HAP-1 (cell line): ENCODE results near the gene MCM3.

Experiments
- DNase-seq, 2 experiments: peaks; one replicate each; pipeline ENCODE4 v3.0.0-alpha.2; 2016 to 2020; ENCODE audit warnings: low spot score in 2 of 2
- H3K27me3 ChIP-seq: fragments of 250-450 bp; sonication (Bioruptor Pico); 2 replicates; pipeline ENCODE4 v1.5.1; 2020; ENCODE audit warnings: low read depth, mild to moderate bottlenecking, moderate library complexity
- H3K36me3 ChIP-seq: fragments of 250-450 bp; sonication (Bioruptor Pico); replicated peaks from 2 replicates; pipeline ENCODE4 v1.5.1; 2020; ENCODE audit warnings: mild to moderate bottlenecking
- H3K4me1 ChIP-seq: fragments of 250-450 bp; sonication (Bioruptor Pico); 2 replicates; pipeline ENCODE4 v1.5.1; 2020; ENCODE audit warnings: mild to moderate bottlenecking
- H3K4me3 ChIP-seq: fragments of 250-450 bp; sonication (Bioruptor Pico); 2 replicates; pipeline ENCODE4 v1.5.1; 2020; ENCODE audit warnings: mild to moderate bottlenecking, moderate library complexity
- H3K9me3 ChIP-seq: fragments of 250-450 bp; sonication (Bioruptor Pico); 2 replicates; pipeline ENCODE4 v1.5.1; 2020; ENCODE audit warnings: mild to moderate bottlenecking, moderate library complexity
- in situ Hi-C: fragments of 300-500 bp; cut with MboI; formaldehyde crosslinking; loops from 3 replicates; pipeline ENCODE4 v1.14.3; 2020; ENCODE audit warnings: low sequenced_read_pairs, inconsistent platforms, mixed read lengths

MCM3 gene

DNA sequence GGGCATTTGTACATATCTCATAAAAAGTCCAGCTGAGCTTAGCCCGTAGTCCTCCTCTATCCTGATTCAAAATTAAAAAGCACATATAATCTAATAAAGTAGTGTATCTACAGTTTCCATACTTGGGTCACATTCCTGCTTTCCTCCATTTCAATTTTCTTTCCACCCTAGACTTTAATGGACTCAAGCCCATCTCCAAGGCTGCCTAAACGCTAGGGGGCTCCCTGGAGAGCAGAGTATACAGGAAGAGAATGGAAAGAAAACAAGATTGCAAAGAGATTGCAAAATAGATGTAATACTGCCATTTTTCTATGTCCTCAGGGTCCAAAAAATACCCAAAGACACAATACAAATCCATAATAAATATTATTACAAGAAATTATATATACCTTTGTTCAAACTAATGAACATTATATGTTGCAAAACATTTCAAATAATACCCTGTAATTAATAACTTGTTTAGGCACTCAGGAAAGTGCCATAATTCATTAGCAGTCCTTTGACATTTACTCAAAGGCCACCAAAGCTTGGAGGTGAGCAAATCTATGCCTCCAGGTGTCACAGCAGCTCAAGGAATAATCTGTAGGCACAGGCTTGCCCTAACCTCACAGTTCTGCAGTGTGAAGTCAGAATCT lies 2.4 kb upstream of the MCM3 start:
- H3K4me1 ChIP-seq, result peaks cover 9% of the 10 kb centered on the region
- no peaks in the 10 kb centered on the region for H3K27me3 ChIP-seq
- no peaks in the 10 kb centered on the region for H3K9me3 ChIP-seq
- H3K4me3 ChIP-seq, result no peak overlapping the region
- peak; percentile 66 to 88 for DNase-seq
- peaks cover 14% of the 10 kb centered on the region for H3K36me3 ChIP-seq
- in situ Hi-C loops, result loop anchor here (5.0 to 25.0 kb wide), 2 partner anchors 110 to 375 kb away; partner anchors contain the start of gene TMEM14A

GRCh38 chr6:52285177-52286068 lies 881 bp upstream of the MCM3 start:
- in situ Hi-C loops, result loop anchor here (5.0 to 25.0 kb wide), 2 partner anchors 112 to 377 kb away; partner anchors contain the start of gene TMEM14A
- Histone ChIP-seq H3K36me3 (peaks cover 29% of the 10 kb centered on the region), H3K9me3 (no peaks in the 10 kb centered on the region), H3K4me1 (peaks cover 9% of the 10 kb centered on the region), H3K4me3 (peak overlapping the region; percentile 68), H3K27me3 (no peaks in the 10 kb centered on the region)
- DNase-seq, result peak in 1 of 2 experiments; percentile 29

DNA sequence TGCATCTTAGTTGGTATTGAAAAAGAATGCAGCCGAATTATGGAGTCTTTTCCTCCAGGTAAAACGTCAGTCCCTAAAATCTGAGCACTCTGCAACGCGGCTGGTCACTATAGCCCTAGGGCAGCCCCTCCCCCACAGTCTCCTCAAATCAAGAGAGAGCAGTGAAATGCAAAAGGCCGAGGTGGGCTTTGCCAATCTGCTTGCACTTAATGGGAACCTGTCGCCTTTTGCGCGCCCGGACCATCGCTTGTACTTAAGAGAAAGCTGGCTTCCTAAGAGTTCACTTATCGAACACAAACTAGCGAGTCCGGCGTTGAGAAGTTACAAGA lies 447 bp downstream of the MCM3 start:
- peak overlapping the region; percentile 68 for H3K4me3 ChIP-seq
- peaks cover 42% of the 10 kb centered on the region for H3K36me3 ChIP-seq

DNA sequence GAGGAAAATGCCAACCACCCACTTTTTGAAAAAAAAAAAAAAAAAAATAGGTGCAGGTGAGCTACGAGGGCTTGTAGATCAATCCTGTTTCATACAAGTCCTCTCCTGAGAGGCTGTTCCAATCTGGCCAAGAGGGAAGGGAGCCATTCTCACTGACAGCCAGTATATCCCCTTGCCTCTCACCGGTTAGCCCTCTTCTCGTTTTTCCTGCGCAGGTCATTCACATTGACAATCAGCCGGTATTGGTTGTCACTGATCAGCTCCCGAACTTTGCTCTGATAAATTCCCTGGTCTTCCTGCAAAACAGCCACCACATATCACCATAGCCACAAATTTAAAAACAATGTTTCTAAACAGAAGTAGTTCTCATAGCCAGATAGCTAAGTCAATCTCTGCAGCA lies 1.4 kb downstream of the MCM3 start:
- Histone ChIP-seq H3K9me3 (no peaks in the 10 kb centered on the region), H3K27me3 (no peaks in the 10 kb centered on the region), H3K4me3 (peak overlapping the region; percentile 68), H3K36me3 (peaks cover 52% of the 10 kb centered on the region), H3K4me1 (peaks cover 9% of the 10 kb centered on the region)
- no peak for DNase-seq
- in situ Hi-C loops, result loop anchor here (25.0 kb wide), 1 partner anchor 379 kb away; the partner anchor contains the start of gene TMEM14A

More for the DNA sequence above, 447 bp downstream of the MCM3 start:
- DNase-seq, result peak; percentile 52 to 88
- H3K27me3 ChIP-seq, result no peaks in the 10 kb centered on the region
- H3K4me1 ChIP-seq, result peaks cover 9% of the 10 kb centered on the region
- H3K9me3 ChIP-seq, result no peaks in the 10 kb centered on the region
- in situ Hi-C loops, result loop anchor here (25.0 kb wide), 1 partner anchor 378 kb away; the partner anchor contains the start of gene TMEM14A

DNA sequence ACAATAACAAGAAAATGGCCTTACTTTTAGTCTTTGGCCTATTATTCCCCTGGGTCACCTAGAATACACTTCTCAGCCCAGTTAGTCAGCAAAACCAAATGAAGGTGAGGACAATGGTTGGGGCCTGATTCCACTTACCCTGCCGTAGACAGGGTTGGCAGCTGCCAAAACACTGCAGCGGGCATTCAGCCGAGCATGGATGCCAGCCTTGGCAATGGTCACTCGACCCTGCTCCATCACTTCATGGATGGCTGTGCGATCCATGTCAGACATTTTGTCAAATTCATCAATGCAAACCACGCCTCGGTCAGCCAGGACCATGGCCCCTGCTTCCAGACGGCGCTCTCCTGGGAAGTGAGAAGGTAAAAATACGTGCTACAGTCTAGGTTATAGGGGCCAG lies 8.4 kb downstream of the MCM3 start:
- in situ Hi-C loops, result loop anchor here (25.0 kb wide), 1 partner anchor 386 kb away; the partner anchor contains the start of gene TMEM14A
- no peak for DNase-seq
- no peaks in the 10 kb centered on the region for H3K9me3 ChIP-seq
- H3K4me3 ChIP-seq, result no peak overlapping the region
- H3K4me1 ChIP-seq, result no peaks in the 10 kb centered on the region
- no peaks in the 10 kb centered on the region for H3K27me3 ChIP-seq
- peaks cover 96% of the 10 kb centered on the region for H3K36me3 ChIP-seq

DNA sequence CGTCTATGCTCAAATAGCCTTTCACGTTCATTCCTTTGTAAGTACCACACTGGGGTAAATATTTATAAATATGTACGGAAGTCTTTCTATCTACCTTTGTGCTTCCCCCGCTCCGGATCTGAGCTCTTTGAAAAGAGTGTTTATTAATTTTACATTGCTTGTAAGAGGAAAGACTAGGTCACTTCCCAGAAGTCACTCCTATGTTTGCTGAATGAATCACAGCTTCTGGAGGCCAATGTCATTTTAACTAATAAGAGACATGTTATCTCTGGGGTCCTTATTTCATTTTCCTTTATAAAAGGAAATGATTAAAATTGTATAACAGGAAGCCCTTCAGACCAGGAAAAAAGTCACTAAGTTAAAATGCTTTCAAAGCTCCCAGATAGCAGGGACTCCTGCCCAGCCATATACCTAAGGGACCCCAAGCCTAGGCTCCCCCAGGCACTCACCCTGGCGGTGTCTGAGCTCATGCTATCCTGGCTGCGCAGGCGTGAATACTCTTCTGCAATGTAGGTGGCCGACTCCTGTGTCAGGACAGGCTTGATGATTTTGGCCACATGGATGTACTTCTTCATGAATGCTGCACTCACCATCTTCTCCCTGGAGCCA lies 12.6 kb downstream of the MCM3 start:
- in situ Hi-C loops, result no loop called here
- H3K27me3 ChIP-seq, result no peaks in the 10 kb centered on the region
- H3K4me3 ChIP-seq, result no peak overlapping the region
- peaks cover 93% of the 10 kb centered on the region for H3K36me3 ChIP-seq
- DNase-seq, result no peak
- no peaks in the 10 kb centered on the region for H3K9me3 ChIP-seq
- H3K4me1 ChIP-seq, result no peaks in the 10 kb centered on the region

DNA sequence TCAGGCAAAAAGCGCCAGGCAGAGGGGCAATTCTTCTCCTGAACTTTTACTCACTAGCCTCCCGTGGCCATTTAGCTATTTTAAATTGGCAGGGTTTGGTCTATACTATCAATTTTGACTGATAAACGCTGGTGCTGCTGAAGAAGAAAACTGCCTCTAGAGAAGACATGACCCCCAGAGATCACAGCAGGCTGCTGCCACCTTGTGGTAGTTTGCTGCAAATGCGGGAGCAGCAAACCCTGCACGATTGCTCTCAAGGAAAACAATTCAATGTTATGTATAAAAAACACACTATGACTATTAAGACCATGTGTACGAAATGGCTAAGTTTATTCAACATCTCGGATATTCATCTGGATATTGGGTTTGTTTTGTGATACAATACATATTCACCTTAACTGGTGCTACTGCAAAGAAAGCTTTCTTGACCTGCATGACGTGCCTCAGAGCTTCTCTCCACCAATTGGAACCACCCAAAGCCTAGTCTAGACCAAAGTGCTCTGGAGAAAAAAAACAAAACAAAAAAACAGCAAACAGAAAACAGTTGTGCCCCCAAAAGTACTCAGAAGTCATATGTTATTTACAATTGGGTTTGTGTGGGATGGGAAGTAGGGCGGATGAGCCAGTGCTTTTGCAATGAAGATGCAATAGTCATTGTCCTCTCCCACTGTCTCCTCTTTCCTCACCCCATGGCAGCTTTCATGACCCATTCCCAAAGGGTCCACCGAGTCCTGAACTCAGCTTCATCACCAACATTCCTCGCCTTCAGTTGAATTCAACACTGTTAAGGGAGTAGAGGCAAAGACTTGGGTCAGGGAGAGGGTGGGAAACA lies 20.6 kb downstream of the MCM3 start:
- no peaks in the 10 kb centered on the region for H3K27me3 ChIP-seq
- H3K4me3 ChIP-seq, result no peak overlapping the region
- peaks cover 69% of the 10 kb centered on the region for H3K36me3 ChIP-seq
- H3K9me3 ChIP-seq, result no peaks in the 10 kb centered on the region
- no peaks in the 10 kb centered on the region for H3K4me1 ChIP-seq
- DNase-seq, result peak; percentile 57 to 72
- in situ Hi-C loops, result no loop called here

- no peak for DNase-seq
- H3K4me1 ChIP-seq, result no peaks in the 10 kb centered on the region
- no peak overlapping the region for H3K4me3 ChIP-seq
- H3K36me3 ChIP-seq, result peaks cover 57% of the 10 kb centered on the region
- in situ Hi-C loops, result no loop called here
- no peaks in the 10 kb centered on the region for H3K27me3 ChIP-seq
- H3K9me3 ChIP-seq, result no peaks in the 10 kb centered on the region
Measured at GRCh38 chr6:52262620-52263344, 21.8 kb downstream of the MCM3 start.

DNA sequence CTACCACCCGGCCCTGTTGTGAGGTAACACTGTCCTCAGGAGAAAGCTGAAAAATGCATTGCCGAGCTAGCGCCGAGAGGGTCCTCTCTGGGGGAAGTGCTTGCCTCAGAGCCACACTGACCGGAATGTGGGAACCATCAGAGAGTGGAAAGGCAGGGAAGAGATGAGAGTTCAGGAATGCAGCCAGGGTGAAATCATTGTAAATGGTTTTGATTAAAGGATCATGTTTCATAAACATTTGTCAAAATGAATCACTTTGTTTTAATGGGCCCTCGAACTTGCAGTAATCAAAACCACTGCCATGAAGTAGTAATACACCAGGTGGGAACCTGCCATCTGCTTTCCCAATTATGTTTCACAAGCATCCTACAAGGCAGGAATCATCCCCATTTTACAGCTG lies 23.3 kb downstream of the MCM3 start:
- in situ Hi-C loops, result no loop called here
- Histone ChIP-seq H3K4me3 (no peak overlapping the region), H3K27me3 (no peaks in the 10 kb centered on the region), H3K36me3 (peaks cover 52% of the 10 kb centered on the region), H3K9me3 (no peaks in the 10 kb centered on the region), H3K4me1 (no peaks in the 10 kb centered on the region)
- no peak for DNase-seq

- DNase-seq, result no peak
- Histone ChIP-seq H3K27me3 (no peaks in the 10 kb centered on the region), H3K36me3 (peaks cover 46% of the 10 kb centered on the region), H3K4me1 (no peaks in the 10 kb centered on the region), H3K4me3 (no peak overlapping the region), H3K9me3 (no peaks in the 10 kb centered on the region)
- in situ Hi-C loops, result no loop called here
Measured at GRCh38 chr6:52260634-52261033, 23.9 kb downstream of the MCM3 start.

- in situ Hi-C loops, result no loop called here
- peaks cover 8% of the 10 kb centered on the region; the same call in 1 of the 2 replicates for H3K27me3 ChIP-seq
Measured at GRCh38 chr6:52255434-52255833, 29.1 kb downstream of the MCM3 start.

DNA sequence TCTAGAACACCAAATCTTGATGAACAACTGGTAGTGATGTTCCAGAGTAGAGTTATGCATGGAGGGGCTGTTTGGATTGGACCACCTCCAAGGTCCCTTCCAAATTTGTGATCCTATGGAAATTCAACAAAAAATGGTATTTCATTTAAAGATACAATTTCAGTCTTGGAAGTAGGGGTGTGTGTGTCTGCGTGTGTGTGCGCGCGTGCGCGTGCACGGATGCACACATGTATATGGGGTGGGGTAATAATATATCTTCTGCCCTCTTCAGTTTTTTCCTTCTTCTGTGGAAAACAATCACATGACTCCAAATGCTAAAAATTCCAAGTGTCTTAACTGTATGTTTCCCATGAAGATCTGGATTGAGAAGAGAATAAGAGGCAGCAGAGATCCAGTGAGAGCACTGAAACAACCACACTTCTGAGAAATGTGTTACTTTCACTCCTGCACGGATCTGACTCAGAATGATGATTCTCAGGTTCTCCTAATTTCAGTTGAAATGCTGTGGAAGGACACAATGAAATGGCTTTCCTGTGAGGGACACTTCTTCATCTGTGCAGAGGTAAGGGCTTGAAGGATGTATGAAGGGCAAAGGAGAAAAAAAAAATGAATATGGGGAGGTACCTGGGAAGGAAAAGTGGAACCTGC lies 29.7 kb downstream of the MCM3 start:
- no peak overlapping the region for H3K4me3 ChIP-seq
- H3K27me3 ChIP-seq, result peaks cover 8% of the 10 kb centered on the region; the same call in 1 of the 2 replicates
- in situ Hi-C loops, result no loop called here
- DNase-seq, result no peak
- H3K4me1 ChIP-seq, result no peaks in the 10 kb centered on the region
- no peaks in the 10 kb centered on the region for H3K9me3 ChIP-seq
- H3K36me3 ChIP-seq, result no peaks in the 10 kb centered on the region

More at GRCh38 chr6:52255434-52255833, 29.1 kb downstream of the MCM3 start:
- Histone ChIP-seq H3K36me3 (no peaks in the 10 kb centered on the region; the same call in 1 of the 2 replicates), H3K4me3 (no peak overlapping the region), H3K4me1 (no peaks in the 10 kb centered on the region), H3K9me3 (no peaks in the 10 kb centered on the region)
- DNase-seq, result no peak
